Subcutaneous abdominal adipose tissue (tissue), 5 donors: ENCODE data around the gene SLC39A10.

Experiments
- H3K27ac ChIP-seq: one replicate; pipeline ENCODE4 v1.7.0; 2013; ENCODE audit warnings: low read depth, mild to moderate bottlenecking, inconsistent platforms, low read length, moderate library complexity
- H3K27me3 ChIP-seq, 5 donors: one replicate each; pipeline ENCODE4 v1.7.0; 2013; ENCODE audit warnings: low read length in 5 of 5, inconsistent platforms in 1 of 5; ENCODE audit not compliant: control insufficient read depth in 5 of 5, insufficient read depth in 4 of 5
- H3K36me3 ChIP-seq, 5 donors: one replicate each; pipeline ENCODE4 v1.7.0; 2013; ENCODE audit warnings: low read length in 5 of 5; ENCODE audit not compliant: control insufficient read depth in 5 of 5, insufficient read depth in 5 of 5
- H3K4me1 ChIP-seq, 5 donors: one replicate each; pipeline ENCODE4 v1.7.0; 2013; ENCODE audit warnings: low read length in 5 of 5, mild to moderate bottlenecking in 3 of 5, moderate library complexity in 1 of 5; ENCODE audit not compliant: control insufficient read depth in 5 of 5, insufficient read depth in 5 of 5
- H3K4me3 ChIP-seq, 5 donors: one replicate each; pipeline ENCODE4 v1.7.0; 2013; ENCODE audit warnings: low read length in 5 of 5, low read depth in 1 of 5
- H3K9ac ChIP-seq, 5 donors: one replicate each; pipeline ENCODE4 v1.7.0; 2013; ENCODE audit warnings: low read length in 5 of 5, mild to moderate bottlenecking in 4 of 5, moderate library complexity in 3 of 5
- H3K9me3 ChIP-seq, 5 donors: one replicate each; pipeline ENCODE4 v1.7.0; 2013; ENCODE audit warnings: low read length in 5 of 5; ENCODE audit not compliant: control insufficient read depth in 5 of 5
- donor health status: healthy.
- donor health status: healthy.
- donor health status: healthy.
- donor health status: healthy.
- donor health status: healthy.

The SLC39A10 gene

DNA sequence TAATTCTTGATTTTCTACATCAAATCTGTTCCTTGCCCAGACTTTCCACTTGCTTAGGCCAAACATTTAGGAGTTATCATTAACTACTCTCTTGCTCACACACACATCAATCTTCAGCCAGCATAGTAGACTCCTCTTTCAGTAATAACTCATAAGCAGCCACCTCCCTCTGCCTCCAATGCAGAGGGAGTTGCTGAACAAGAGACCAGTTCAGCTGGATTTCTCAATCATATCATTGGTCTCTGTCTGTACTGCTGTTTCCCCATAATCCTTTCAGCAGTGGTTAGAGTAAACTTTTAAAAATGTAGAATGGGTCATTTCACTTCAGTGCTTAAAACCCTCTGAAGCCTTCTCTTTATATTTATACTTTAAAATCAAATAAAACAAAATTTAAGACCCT lies 112.9 kb downstream of the SLC39A10 start:
- H3K4me1 ChIP-seq = no peaks in the 10 kb centered on the region
- no peak overlapping the region for H3K27ac ChIP-seq
- H3K36me3 ChIP-seq = no peaks in the 10 kb centered on the region
- H3K4me3 ChIP-seq = no peak overlapping the region
- peaks cover 2 to 6% (median 3%) of the 10 kb centered on the region in 5 donors for H3K9me3 ChIP-seq
- no peak overlapping the region for H3K9ac ChIP-seq
- no peaks in the 10 kb centered on the region for H3K27me3 ChIP-seq

- H3K27ac ChIP-seq = no peak overlapping the region
- no peak overlapping the region for H3K4me3 ChIP-seq
- no peaks in the 10 kb centered on the region for H3K27me3 ChIP-seq
- H3K9me3 ChIP-seq = no peaks in the 10 kb centered on the region
- no peak overlapping the region for H3K9ac ChIP-seq
- no peaks in the 10 kb centered on the region for H3K36me3 ChIP-seq
- H3K4me1 ChIP-seq = no peaks in the 10 kb centered on the region
Measured at GRCh38 chr2:195779491-195779890, 122.5 kb downstream of the SLC39A10 start.

DNA sequence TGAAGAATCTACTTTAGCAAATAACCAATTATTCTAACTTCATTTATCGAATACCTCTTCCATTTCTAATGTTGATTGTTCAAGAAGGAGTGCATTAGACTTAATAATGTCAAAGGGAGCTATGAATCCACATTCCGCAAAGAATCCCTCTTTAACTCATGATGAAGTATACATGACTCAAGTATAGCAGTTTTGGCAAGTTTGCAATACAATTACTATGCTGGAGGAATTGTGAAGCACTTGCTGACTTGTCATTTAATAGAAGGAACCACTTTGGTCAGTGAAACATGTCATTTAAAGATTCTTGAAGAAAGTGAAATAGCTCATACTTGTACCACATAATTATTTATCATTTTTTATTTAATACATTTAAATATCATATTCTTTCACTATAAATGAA lies 125.1 kb downstream of the SLC39A10 start:
- no peak overlapping the region for H3K4me3 ChIP-seq
- no peak overlapping the region for H3K9ac ChIP-seq
- H3K36me3 ChIP-seq = no peaks in the 10 kb centered on the region
- H3K27me3 ChIP-seq = no peaks in the 10 kb centered on the region
- no peaks in the 10 kb centered on the region for H3K9me3 ChIP-seq
- H3K4me1 ChIP-seq = no peaks in the 10 kb centered on the region
- no peak overlapping the region for H3K27ac ChIP-seq
